ENCODE data around the gene RNPS1. TPM values are rescaled to one million over a fixed set of nuclear protein-coding genes. Genes with fewer than 3 reads are reported as not detected.

The RNPS1 gene
- total and polyA plus RNA-seq, 9 of the 15 experiments (the other 6 are each of a cell fraction or from before 2014, with no cell fraction given): 44.9 to 338 (median 202) TPM

DNA sequence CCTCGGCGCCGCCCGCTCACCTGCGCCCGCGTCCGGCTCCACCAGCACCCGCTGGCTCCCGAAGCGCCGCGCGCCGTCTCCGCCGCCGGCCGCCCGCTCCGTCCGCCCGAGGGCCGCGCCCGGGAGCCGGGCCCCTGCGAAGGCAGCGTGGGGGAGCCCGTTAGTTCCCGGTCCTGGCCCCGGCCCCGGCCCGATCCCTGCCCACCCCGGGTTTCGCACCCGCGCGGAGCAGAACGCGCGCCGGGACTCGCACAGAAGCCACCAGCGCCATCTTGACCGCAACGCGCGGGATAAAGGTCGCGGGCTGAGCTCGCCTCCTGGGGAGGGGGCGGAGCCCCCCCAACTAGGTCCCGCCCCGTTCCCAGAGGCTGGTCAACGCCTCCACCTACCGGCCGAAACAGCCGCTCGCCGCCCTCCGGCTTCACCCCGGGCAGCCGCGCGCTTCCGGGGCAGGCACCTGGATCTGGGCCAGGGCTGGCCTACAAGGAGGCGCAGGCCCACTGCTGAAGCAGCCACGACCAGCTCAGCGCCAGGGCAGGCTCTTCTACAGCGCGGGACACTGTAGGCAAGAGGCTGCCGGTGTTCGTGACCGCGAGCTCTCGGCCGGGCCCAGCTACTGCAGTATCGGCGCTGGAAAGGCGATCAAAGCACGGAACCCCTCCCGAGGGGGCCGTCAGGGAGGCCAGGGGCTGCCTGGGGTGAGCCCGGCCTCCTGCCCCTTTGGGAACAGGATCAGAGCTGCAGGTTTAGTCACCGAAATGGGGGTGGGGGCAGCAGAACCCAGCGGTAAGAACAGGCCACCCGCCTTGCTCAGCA, 16.4 kb downstream of the RNPS1 start, which contains the start of gene ECI1 (continued):
- TF ChIP-seq ATF4 (CRISPR knock-in tag; IDR thresholded peaks at IDR 0.05) (no peak), ARID4B (CRISPR knock-in tag; IDR thresholded peaks at IDR 0.05) (peak; percentile 38; the same call in 1 of the 2 replicates), ARID1B (IDR thresholded peaks at IDR 0.05) (no peak; the same call in 1 of the 2 replicates), SETDB1 (IDR thresholded peaks at IDR 0.05; ENCODE audit: low read length) (no peak), SMARCA5 (IDR thresholded peaks at IDR 0.05) (no peak), SRF (CRISPR knock-in tag; IDR thresholded peaks at IDR 0.05) (peak in 1 of 2 experiments; percentile 59; a peak in 1 of 4 replicates), FOXJ2 (tag; IDR thresholded peaks at IDR 0.05) (no peak), ZNF239 (CRISPR knock-in tag; IDR thresholded peaks at IDR 0.05) (no peak), ZNF212 (CRISPR knock-in tag; IDR thresholded peaks at IDR 0.05) (no peak), ZNF444 (CRISPR knock-in tag; IDR thresholded peaks at IDR 0.05) (no peak)
- TF ChIP-seq, protein P1, sequence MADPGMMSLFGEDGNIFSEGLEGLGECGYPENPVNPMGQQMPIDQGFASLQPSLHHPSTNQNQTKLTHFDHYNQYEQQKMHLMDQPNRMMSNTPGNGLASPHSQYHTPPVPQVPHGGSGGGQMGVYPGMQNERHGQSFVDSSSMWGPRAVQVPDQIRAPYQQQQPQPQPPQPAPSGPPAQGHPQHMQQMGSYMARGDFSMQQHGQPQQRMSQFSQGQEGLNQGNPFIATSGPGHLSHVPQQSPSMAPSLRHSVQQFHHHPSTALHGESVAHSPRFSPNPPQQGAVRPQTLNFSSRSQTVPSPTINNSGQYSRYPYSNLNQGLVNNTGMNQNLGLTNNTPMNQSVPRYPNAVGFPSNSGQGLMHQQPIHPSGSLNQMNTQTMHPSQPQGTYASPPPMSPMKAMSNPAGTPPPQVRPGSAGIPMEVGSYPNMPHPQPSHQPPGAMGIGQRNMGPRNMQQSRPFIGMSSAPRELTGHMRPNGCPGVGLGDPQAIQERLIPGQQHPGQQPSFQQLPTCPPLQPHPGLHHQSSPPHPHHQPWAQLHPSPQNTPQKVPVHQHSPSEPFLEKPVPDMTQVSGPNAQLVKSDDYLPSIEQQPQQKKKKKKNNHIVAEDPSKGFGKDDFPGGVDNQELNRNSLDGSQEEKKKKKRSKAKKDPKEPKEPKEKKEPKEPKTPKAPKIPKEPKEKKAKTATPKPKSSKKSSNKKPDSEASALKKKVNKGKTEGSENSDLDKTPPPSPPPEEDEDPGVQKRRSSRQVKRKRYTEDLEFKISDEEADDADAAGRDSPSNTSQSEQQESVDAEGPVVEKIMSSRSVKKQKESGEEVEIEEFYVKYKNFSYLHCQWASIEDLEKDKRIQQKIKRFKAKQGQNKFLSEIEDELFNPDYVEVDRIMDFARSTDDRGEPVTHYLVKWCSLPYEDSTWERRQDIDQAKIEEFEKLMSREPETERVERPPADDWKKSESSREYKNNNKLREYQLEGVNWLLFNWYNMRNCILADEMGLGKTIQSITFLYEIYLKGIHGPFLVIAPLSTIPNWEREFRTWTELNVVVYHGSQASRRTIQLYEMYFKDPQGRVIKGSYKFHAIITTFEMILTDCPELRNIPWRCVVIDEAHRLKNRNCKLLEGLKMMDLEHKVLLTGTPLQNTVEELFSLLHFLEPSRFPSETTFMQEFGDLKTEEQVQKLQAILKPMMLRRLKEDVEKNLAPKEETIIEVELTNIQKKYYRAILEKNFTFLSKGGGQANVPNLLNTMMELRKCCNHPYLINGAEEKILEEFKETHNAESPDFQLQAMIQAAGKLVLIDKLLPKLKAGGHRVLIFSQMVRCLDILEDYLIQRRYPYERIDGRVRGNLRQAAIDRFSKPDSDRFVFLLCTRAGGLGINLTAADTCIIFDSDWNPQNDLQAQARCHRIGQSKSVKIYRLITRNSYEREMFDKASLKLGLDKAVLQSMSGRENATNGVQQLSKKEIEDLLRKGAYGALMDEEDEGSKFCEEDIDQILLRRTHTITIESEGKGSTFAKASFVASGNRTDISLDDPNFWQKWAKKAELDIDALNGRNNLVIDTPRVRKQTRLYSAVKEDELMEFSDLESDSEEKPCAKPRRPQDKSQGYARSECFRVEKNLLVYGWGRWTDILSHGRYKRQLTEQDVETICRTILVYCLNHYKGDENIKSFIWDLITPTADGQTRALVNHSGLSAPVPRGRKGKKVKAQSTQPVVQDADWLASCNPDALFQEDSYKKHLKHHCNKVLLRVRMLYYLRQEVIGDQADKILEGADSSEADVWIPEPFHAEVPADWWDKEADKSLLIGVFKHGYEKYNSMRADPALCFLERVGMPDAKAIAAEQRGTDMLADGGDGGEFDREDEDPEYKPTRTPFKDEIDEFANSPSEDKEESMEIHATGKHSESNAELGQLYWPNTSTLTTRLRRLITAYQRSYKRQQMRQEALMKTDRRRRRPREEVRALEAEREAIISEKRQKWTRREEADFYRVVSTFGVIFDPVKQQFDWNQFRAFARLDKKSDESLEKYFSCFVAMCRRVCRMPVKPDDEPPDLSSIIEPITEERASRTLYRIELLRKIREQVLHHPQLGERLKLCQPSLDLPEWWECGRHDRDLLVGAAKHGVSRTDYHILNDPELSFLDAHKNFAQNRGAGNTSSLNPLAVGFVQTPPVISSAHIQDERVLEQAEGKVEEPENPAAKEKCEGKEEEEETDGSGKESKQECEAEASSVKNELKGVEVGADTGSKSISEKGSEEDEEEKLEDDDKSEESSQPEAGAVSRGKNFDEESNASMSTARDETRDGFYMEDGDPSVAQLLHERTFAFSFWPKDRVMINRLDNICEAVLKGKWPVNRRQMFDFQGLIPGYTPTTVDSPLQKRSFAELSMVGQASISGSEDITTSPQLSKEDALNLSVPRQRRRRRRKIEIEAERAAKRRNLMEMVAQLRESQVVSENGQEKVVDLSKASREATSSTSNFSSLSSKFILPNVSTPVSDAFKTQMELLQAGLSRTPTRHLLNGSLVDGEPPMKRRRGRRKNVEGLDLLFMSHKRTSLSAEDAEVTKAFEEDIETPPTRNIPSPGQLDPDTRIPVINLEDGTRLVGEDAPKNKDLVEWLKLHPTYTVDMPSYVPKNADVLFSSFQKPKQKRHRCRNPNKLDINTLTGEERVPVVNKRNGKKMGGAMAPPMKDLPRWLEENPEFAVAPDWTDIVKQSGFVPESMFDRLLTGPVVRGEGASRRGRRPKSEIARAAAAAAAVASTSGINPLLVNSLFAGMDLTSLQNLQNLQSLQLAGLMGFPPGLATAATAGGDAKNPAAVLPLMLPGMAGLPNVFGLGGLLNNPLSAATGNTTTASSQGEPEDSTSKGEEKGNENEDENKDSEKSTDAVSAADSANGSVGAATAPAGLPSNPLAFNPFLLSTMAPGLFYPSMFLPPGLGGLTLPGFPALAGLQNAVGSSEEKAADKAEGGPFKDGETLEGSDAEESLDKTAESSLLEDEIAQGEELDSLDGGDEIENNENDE (IDR thresholded peaks at IDR 0.05; ENCODE audit: low read depth, low read length): no peak

Measured in K562 (cell line).